HG03095 (cell line): ENCODE data around the gene TBX19.

Experiments used
- ATAC-seq: cut with Tn5 transposase; IDR thresholded peaks from one replicate; pipeline ENCODE4 v1.9.1; 2021; ENCODE audit warnings: moderate library complexity; ENCODE audit not compliant: unreplicated experiment

TBX19 gene

GRCh38 chr1:168280296-168280927, at the start of gene TBX19:
TBX19 (plus strand) TSS chr1:168280877; CDS start chr1:168281091, 214 bp downstream.
- no peak for ATAC-seq

- ATAC-seq: peak; percentile 78
These were observed 45.7 kb upstream of the TBX19 start for GRCh38 chr1:168234846-168235547.

GRCh38 chr1:168235548-168235885, 45.2 kb upstream of the TBX19 start:
- ATAC-seq: peak; percentile 10

GRCh38 chr1:168235937-168236336, 44.7 kb upstream of the TBX19 start:
- ATAC-seq: no peak

GRCh38 chr1:168236836-168237611, 43.7 kb upstream of the TBX19 start:
- ATAC-seq: no peak

GRCh38 chr1:168243198-168243597, 37.5 kb upstream of the TBX19 start:
- no peak for ATAC-seq

GRCh38 chr1:168243636-168244212, 37.0 kb upstream of the TBX19 start:
- ATAC-seq: no peak

GRCh38 chr1:168245042-168245441, 35.6 kb upstream of the TBX19 start:
- no peak for ATAC-seq

- ATAC-seq: no peak
These were observed 34.2 kb upstream of the TBX19 start for GRCh38 chr1:168246506-168246905.

GRCh38 chr1:168252204-168252733, 28.4 kb upstream of the TBX19 start:
- no peak for ATAC-seq

GRCh38 chr1:168256164-168256563, 24.5 kb upstream of the TBX19 start:
- no peak for ATAC-seq

- no peak for ATAC-seq
These were observed 23.3 kb upstream of the TBX19 start for GRCh38 chr1:168257397-168257796.

GRCh38 chr1:168259567-168259966, 21.1 kb upstream of the TBX19 start:
- no peak for ATAC-seq

GRCh38 chr1:168260393-168260792, 20.3 kb upstream of the TBX19 start:
- no peak for ATAC-seq

GRCh38 chr1:168261390-168261789, 19.3 kb upstream of the TBX19 start:
- ATAC-seq: no peak

- ATAC-seq: no peak
These were observed 17.5 kb upstream of the TBX19 start for GRCh38 chr1:168263130-168263529.

- ATAC-seq: no peak
These were observed 16.4 kb upstream of the TBX19 start for GRCh38 chr1:168264296-168264695.

GRCh38 chr1:168265596-168265995, 15.1 kb upstream of the TBX19 start:
- ATAC-seq: no peak

GRCh38 chr1:168266644-168267186, 14.0 kb upstream of the TBX19 start:
- ATAC-seq: no peak

GRCh38 chr1:168271636-168272035, 9.0 kb upstream of the TBX19 start:
- no peak for ATAC-seq

GRCh38 chr1:168273575-168273974, 7.1 kb upstream of the TBX19 start:
- no peak for ATAC-seq
